Hepatocyte (in vitro differentiated cells): ENCODE data around the gene NCOR2.

Experiments
- CTCF ChIP-seq: fragments of 200-600 bp; sonication (generic); IDR thresholded peaks from 2 replicates; pipeline ENCODE4 v1.5.1; 2016; ENCODE audit warnings: antibody characterized with exemption, mild to moderate bottlenecking; ENCODE audit not compliant: poor library complexity
- EZH2 ChIP-seq: fragments of 200-600 bp; sonication (generic); IDR thresholded peaks from 2 replicates; pipeline ENCODE4 v1.6.1; 2016; ENCODE audit warnings: antibody characterized with exemption, mild to moderate bottlenecking, borderline replicate concordance

DNA sequence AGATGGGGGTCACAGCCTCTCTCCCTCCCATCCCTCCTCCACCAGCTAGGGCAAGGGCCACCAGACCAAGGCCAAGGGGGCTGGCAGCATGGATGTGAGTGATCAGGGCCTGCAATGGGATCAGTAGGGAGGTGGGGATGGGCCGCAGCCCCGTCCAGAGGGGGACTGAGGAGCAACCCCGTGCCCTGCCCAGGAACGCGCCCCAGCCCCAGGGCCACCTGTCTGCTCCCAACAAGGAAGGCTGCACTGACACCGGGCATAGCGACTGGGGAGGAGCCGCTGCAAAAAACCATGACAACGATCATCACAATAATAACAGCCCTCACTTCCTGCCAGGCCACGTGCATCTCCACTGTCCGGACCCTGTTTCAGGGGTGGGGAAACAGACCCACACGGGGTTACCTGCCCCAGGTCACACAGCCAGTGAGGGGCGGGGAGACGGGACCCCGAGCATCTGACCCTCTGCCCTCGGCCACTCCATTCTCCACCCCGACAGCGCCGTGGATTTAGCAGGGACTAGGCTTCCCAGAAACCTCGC is 24.3 kb downstream of the NCOR2 start:
- no peak for TF ChIP-seq CTCF
- no peak for TF ChIP-seq EZH2
